GM19239 (cell line): ENCODE results near the gene TMEM94.

Source experiments
- DNase-seq: peaks from one replicate; pipeline ENCODE4 v3.0.0; 2011; ENCODE audit warnings: low spot score; ENCODE audit not compliant: insufficient read length
- FAIRE-seq: peaks from 2 replicates; lab custom pipeline; 2011; peaks lifted over from hg19 to GRCh38; lab: Jason Lieb, UNC

TMEM94 gene

GRCh38 chr17:75505640-75506039 lies 49.2 kb downstream of the TMEM94 start:
- FAIRE-seq, result no peak
- no peak for DNase-seq

GRCh38 chr17:75506134-75506533 lies 49.7 kb downstream of the TMEM94 start:
- DNase-seq (no peak), FAIRE-seq (no peak)

- FAIRE-seq (no peak), DNase-seq (no peak)
Measured at GRCh38 chr17:75506888-75507287, 50.5 kb downstream of the TMEM94 start.

GRCh38 chr17:75507733-75508719 lies 51.6 kb downstream of the TMEM94 start:
- FAIRE-seq (no peak), DNase-seq (no peak)

GRCh38 chr17:75508931-75509361 lies 52.5 kb downstream of the TMEM94 start:
- FAIRE-seq (no peak), DNase-seq (no peak)

- FAIRE-seq, result no peak
Measured at GRCh38 chr17:75509528-75510258, 53.3 kb downstream of the TMEM94 start.

GRCh38 chr17:75511270-75511609 lies 54.8 kb downstream of the TMEM94 start:
- no peak for FAIRE-seq

More at GRCh38 chr17:75509528-75510258, 53.3 kb downstream of the TMEM94 start:
- DNase-seq, result no peak

GRCh38 chr17:75511610-75512575 lies 55.5 kb downstream of the TMEM94 start:
- FAIRE-seq (no peak), DNase-seq (no peak)

More at GRCh38 chr17:75511270-75511609, 54.8 kb downstream of the TMEM94 start:
- no peak for DNase-seq

- FAIRE-seq, result no peak
- no peak for DNase-seq
Measured at GRCh38 chr17:75512926-75513640, 56.6 kb downstream of the TMEM94 start.

- no peak for FAIRE-seq
- no peak for DNase-seq
Measured at GRCh38 chr17:75513641-75514000, 57.2 kb downstream of the TMEM94 start.

GRCh38 chr17:75514299-75514918 lies 58.0 kb downstream of the TMEM94 start:
- DNase-seq, result no peak
- FAIRE-seq, result no peak

- FAIRE-seq, result no peak
- DNase-seq, result no peak
Measured at GRCh38 chr17:75514919-75515495, 58.6 kb downstream of the TMEM94 start.

GRCh38 chr17:75515496-75516254 lies 59.2 kb downstream of the TMEM94 start, which contains the start of gene CASKIN2:
Gene CASKIN2, minus strand, starts transcription at chr17:75515537. Its CDS starts 1,733 bp downstream, at chr17:75513804.
- FAIRE-seq (no peak), DNase-seq (peak; percentile 92)

- FAIRE-seq (peak; percentile 56), DNase-seq (peak; percentile 99)
Measured at GRCh38 chr17:75516255-75516618, 59.8 kb downstream of the TMEM94 start, which contains the start of gene TSEN54. Gene TSEN54, plus strand, starts transcription at chr17:75516528. Its CDS starts 33 bp downstream, at chr17:75516561.

GRCh38 chr17:75516619-75517296 lies 60.3 kb downstream of the TMEM94 start:
- peak; percentile 40 for FAIRE-seq
- DNase-seq, result peak; percentile 52

- no peak for DNase-seq
- peak; percentile 42 for FAIRE-seq
Measured at GRCh38 chr17:75517297-75517865, 60.9 kb downstream of the TMEM94 start.

- FAIRE-seq (peak; percentile 82), DNase-seq (no peak)
Measured at GRCh38 chr17:75518201-75518600, 61.8 kb downstream of the TMEM94 start.
